WTC11 (cell line): ENCODE measurements around the gene ZDHHC11.

Experiments used
- ESRRA ChIP-seq: sonication (generic); formaldehyde crosslinking; IDR thresholded peaks from 2 replicates; pipeline ENCODE4 v1.8.1; 2022; ENCODE audit warnings: mild to moderate bottlenecking, missing genetic modification reagents, borderline replicate concordance
- JUN ChIP-seq: sonication (generic); formaldehyde crosslinking; IDR thresholded peaks from 2 replicates; pipeline ENCODE4 v1.8.0; 2023; ENCODE audit warnings: mild to moderate bottlenecking, missing genetic modification reagents
- NR1H2 ChIP-seq: sonication (generic); formaldehyde crosslinking; IDR thresholded peaks from 2 replicates; pipeline ENCODE4 v1.9.0; 2021; ENCODE audit warnings: mild to moderate bottlenecking, moderate library complexity, missing genetic modification reagents
- PRRX2 ChIP-seq: fragments of 250-450 bp; sonication (Bioruptor Pico); IDR thresholded peaks from 2 replicates; pipeline ENCODE4 v1.8.0; 2021; ENCODE audit warnings: mild to moderate bottlenecking
- TEAD4 ChIP-seq: sonication (generic); formaldehyde crosslinking; IDR thresholded peaks from 2 replicates; pipeline ENCODE4 v1.8.0; 2022; ENCODE audit warnings: mild to moderate bottlenecking, missing genetic modification reagents
- ZNF121 ChIP-seq: sonication (generic); formaldehyde crosslinking; IDR thresholded peaks from 2 replicates; pipeline ENCODE4 v1.8.0; 2023; ENCODE audit warnings: missing genetic modification reagents
- ZNF219 ChIP-seq: sonication (generic); formaldehyde crosslinking; IDR thresholded peaks from 2 replicates; pipeline ENCODE4 v1.8.0; 2023; ENCODE audit warnings: missing genetic modification reagents, mild to moderate bottlenecking, borderline replicate concordance
- TF ChIP-seq, protein P1 (sequence below): sonication (generic); formaldehyde crosslinking; IDR thresholded peaks from 2 replicates; pipeline ENCODE4 v1.8.0; 2022; ENCODE audit warnings: mild to moderate bottlenecking, missing genetic modification reagents
- TF ChIP-seq, protein P2 (sequence below): sonication (generic); formaldehyde crosslinking; conservative IDR thresholded peaks from 2 replicates; pipeline ENCODE4 v1.8.1; 2022; ENCODE audit warnings: mild to moderate bottlenecking, missing genetic modification reagents
- TF ChIP-seq, protein P3 (sequence below): sonication (generic); formaldehyde crosslinking; IDR thresholded peaks from 2 replicates; pipeline ENCODE4 v1.8.1; 2023; ENCODE audit warnings: mild to moderate bottlenecking, missing genetic modification reagents, moderate library complexity
- TF ChIP-seq, protein P4 (sequence below): fragments of 200-600 bp; IDR thresholded peaks from 2 replicates; pipeline ENCODE4 v1.8.0; 2022; ENCODE audit warnings: antibody characterized with exemption
- TF ChIP-seq, protein P5 (sequence below): sonication (generic); formaldehyde crosslinking; IDR thresholded peaks from 2 replicates; pipeline ENCODE4 v1.8.1; 2022; ENCODE audit warnings: mild to moderate bottlenecking, missing genetic modification reagents, moderate library complexity, borderline replicate concordance
- TF ChIP-seq, protein P6 (sequence below): fragments of 250-450 bp; sonication (Bioruptor Pico); IDR thresholded peaks from 2 replicates; pipeline ENCODE4 v1.9.0; 2021; ENCODE audit warnings: moderate library complexity, mild to moderate bottlenecking, inconsistent platforms, borderline replicate concordance

DNA sequence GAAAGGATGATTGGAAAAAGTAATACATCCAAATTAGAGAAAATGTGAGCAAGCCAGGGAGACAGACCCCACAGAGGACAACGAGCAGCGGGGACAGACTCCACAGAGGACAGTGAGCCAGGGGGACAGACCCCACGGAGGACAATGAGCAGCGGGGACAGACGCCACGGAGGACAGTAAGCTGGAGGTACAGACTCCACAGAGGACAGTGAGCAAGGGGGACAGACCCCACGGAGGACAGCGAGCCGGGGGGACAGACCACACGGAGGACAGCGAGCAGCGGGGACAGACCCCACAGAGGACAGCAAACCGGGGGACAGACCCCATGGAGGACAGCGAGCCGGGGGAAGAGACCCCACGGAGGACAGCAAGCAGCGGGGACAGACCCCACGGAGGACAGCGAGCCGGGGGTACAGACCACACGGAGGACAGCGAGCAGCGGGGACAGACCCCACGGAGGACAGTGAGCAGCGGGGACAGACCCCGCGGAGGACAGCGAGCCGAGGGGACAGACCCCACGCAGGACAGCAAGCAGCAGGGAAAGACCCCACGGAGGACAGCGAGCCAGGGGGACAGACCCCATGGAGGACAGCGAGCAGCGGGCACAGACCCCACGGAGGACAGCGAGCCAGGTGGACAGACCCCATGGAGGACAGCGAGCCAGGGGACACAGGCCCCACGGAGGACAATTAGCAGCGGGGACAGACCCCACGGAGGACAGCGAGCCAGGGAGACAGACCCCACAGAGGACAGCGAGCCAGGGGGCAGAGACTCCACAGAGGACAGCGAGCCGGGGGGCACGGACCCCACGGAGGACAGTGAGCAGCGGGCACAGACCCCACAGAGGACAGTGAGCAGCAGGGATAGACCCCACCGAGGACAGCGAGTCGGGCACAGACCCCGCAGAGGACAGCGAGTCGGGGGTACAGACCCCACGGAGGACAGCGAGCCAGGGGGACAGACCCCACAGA is 1.9 kb upstream of the ZDHHC11 start:
- TF ChIP-seq, protein P1, sequence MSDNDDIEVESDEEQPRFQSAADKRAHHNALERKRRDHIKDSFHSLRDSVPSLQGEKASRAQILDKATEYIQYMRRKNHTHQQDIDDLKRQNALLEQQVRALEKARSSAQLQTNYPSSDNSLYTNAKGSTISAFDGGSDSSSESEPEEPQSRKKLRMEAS (CRISPR knock-in tag) = no peak
- TF ChIP-seq, protein P2, sequence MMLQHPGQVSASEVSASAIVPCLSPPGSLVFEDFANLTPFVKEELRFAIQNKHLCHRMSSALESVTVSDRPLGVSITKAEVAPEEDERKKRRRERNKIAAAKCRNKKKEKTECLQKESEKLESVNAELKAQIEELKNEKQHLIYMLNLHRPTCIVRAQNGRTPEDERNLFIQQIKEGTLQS (CRISPR knock-in tag) = no peak
- TF ChIP-seq NR1H2 (CRISPR knock-in tag) (no peak), JUN (CRISPR knock-in tag) (no peak), PRRX2 (no peak), ZNF219 (CRISPR knock-in tag) (no peak), ZNF121 (CRISPR knock-in tag) (no peak), TEAD4 (no peak), ESRRA (CRISPR knock-in tag) (no peak)
- TF ChIP-seq, protein P3, sequence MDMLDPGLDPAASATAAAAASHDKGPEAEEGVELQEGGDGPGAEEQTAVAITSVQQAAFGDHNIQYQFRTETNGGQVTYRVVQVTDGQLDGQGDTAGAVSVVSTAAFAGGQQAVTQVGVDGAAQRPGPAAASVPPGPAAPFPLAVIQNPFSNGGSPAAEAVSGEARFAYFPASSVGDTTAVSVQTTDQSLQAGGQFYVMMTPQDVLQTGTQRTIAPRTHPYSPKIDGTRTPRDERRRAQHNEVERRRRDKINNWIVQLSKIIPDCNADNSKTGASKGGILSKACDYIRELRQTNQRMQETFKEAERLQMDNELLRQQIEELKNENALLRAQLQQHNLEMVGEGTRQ (CRISPR knock-in tag) = no peak
- TF ChIP-seq, protein P4, sequence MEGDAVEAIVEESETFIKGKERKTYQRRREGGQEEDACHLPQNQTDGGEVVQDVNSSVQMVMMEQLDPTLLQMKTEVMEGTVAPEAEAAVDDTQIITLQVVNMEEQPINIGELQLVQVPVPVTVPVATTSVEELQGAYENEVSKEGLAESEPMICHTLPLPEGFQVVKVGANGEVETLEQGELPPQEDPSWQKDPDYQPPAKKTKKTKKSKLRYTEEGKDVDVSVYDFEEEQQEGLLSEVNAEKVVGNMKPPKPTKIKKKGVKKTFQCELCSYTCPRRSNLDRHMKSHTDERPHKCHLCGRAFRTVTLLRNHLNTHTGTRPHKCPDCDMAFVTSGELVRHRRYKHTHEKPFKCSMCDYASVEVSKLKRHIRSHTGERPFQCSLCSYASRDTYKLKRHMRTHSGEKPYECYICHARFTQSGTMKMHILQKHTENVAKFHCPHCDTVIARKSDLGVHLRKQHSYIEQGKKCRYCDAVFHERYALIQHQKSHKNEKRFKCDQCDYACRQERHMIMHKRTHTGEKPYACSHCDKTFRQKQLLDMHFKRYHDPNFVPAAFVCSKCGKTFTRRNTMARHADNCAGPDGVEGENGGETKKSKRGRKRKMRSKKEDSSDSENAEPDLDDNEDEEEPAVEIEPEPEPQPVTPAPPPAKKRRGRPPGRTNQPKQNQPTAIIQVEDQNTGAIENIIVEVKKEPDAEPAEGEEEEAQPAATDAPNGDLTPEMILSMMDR = no peak
- TF ChIP-seq, protein P5, sequence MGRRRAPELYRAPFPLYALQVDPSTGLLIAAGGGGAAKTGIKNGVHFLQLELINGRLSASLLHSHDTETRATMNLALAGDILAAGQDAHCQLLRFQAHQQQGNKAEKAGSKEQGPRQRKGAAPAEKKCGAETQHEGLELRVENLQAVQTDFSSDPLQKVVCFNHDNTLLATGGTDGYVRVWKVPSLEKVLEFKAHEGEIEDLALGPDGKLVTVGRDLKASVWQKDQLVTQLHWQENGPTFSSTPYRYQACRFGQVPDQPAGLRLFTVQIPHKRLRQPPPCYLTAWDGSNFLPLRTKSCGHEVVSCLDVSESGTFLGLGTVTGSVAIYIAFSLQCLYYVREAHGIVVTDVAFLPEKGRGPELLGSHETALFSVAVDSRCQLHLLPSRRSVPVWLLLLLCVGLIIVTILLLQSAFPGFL (CRISPR knock-in tag) = no peak
- TF ChIP-seq, protein P6, sequence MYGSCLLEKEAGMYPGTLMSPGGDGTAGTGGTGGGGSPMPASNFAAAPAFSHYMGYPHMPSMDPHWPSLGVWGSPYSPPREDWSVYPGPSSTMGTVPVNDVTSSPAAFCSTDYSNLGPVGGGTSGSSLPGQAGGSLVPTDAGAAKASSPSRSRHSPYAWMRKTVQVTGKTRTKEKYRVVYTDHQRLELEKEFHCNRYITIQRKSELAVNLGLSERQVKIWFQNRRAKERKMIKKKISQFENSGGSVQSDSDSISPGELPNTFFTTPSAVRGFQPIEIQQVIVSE (CRISPR knock-in tag) = no peak
